ENCODE results near the gene TRIM45.
A peak's percentile ranks its signal among the peaks of the same experiment; 100 is the strongest.

The TRIM45 gene

GRCh38 chr1:117136749-117137148 lies 15.2 kb upstream of the TRIM45 start:
- TF ChIP-seq CTCF (IDR thresholded peaks at IDR 0.05; ENCODE audit: control extremely low read depth, extremely low read depth, low read depth, missing control alignments) = no peak
- POLR2A ChIA-PET = no interaction called here
- CTCF ChIA-PET = interaction anchor here (1.4 to 2.2 kb wide), 3 partner anchors 8 to 15 kb away, joined by 3 to 13 read pairs (median 3); no protein-coding TSS in a partner anchor
- no peak for DNase-seq (ENCODE audit: extremely low spot score)

- POLR2A ChIA-PET = no interaction called here
- CTCF ChIA-PET = interaction anchor here (0.9 to 1.4 kb wide), 4 partner anchors 11 to 75 kb away, joined by 3 to 4 read pairs (median 3); partner anchors contain the start of gene TTF2
- TF ChIP-seq CTCF (IDR thresholded peaks at IDR 0.05; ENCODE audit: control extremely low read depth, extremely low read depth, low read depth, missing control alignments) = no peak
- no peak for DNase-seq (ENCODE audit: extremely low spot score)
Measured at GRCh38 chr1:117135329-117135728, 13.8 kb upstream of the TRIM45 start.

GRCh38 chr1:117130526-117130925 lies 9.0 kb upstream of the TRIM45 start:
- ChIA-PET POLR2A (no interaction called here), CTCF (no interaction called here)
- DNase-seq (ENCODE audit: extremely low spot score) = no peak
- TF ChIP-seq CTCF (IDR thresholded peaks at IDR 0.05; ENCODE audit: control extremely low read depth, extremely low read depth, low read depth, missing control alignments) = no peak

GRCh38 chr1:117128323-117129079 lies 7.0 kb upstream of the TRIM45 start:
- ChIA-PET POLR2A (no interaction called here), CTCF (interaction anchor here (0.7 to 4.7 kb wide), 32 partner anchors 9 to 643 kb away, joined by 3 to 97 read pairs (median 4); partner anchors contain the start of gene TTF2)
- peak; percentile 28 for DNase-seq (ENCODE audit: extremely low spot score)
- peak; percentile 44 for TF ChIP-seq CTCF (IDR thresholded peaks at IDR 0.05; ENCODE audit: control extremely low read depth, extremely low read depth, low read depth, missing control alignments)

GRCh38 chr1:117127795-117128194 lies 6.2 kb upstream of the TRIM45 start:
- ChIA-PET CTCF (interaction anchor here (0.7 to 4.7 kb wide), 19 partner anchors 8 to 642 kb away, joined by 3 to 97 read pairs (median 6); partner anchors contain the start of gene TTF2), POLR2A (interaction anchor here (0.7 kb wide), 1 partner anchor 518 kb away, joined by 4 read pairs; no protein-coding TSS in a partner anchor)
- TF ChIP-seq CTCF (IDR thresholded peaks at IDR 0.05; ENCODE audit: control extremely low read depth, extremely low read depth, low read depth, missing control alignments) = no peak
- DNase-seq (ENCODE audit: extremely low spot score) = no peak

- TF ChIP-seq CTCF (IDR thresholded peaks at IDR 0.05; ENCODE audit: control extremely low read depth, extremely low read depth, low read depth, missing control alignments) = no peak
- no peak for DNase-seq (ENCODE audit: extremely low spot score)
- CTCF ChIA-PET = interaction anchor here (0.8 to 3.8 kb wide), 8 partner anchors 9 to 538 kb away, joined by 3 to 19 read pairs (median 3); no protein-coding TSS in a partner anchor
- POLR2A ChIA-PET = no interaction called here
Measured at GRCh38 chr1:117124661-117125060, 3.1 kb upstream of the TRIM45 start.

Measured in GM10248 (cell line).